ENCODE measurements around the gene KLK7. TPM values are rescaled to one million over a fixed set of nuclear protein-coding genes. Genes with fewer than 3 reads are reported as not detected.

The KLK7 gene
- not detected for polyA plus RNA-seq (2012; ENCODE audit: missing spikeins)

DNA sequence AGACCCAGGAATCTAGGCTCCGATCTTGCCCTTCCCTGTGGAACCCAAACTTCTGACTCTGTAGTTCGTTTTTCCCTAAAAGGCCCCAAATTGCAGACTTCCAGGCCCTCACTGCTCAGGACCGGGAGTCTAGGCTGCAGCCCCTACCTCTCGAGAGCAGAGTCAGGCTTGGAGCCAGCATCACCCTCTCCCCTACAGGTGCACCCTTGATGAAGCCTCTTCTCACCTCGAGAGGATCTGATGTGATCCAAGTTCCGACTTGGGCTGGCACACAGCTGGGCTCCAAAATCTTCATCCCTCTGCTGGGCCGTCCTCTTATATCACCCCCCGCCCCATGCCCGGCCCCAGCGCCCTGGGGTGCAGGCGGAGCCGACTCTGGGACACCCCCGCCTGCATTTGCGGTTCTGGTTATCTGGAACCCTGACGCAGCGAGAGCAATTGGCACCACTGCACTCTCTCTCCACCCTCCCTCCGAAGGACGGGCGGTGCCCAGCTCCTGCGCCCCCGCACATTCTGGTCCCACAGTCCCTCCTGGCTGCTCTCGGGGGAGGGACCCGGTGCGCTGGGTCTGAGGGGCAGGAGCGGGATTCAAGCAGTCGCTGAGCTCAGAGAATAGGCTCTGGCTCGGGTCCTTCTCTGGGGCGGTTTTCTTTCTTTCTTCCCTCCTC lies at the start of gene KLK7:
Gene KLK7 (minus strand): TSS at position 293 of the 668 bp plus-strand sequence. CDS start 1,518 bp downstream, outside the sequence.
- no peak for DNase-seq (ENCODE audit: insufficient read length)
- TF ChIP-seq TAF1 (IDR thresholded peaks at IDR 0.05; ENCODE audit: borderline replicate concordance, low read depth, low read length) (no peak), POLR2A (IDR thresholded peaks at IDR 0.05; ENCODE audit: low read depth, low read length) (no peak), POLR2AphosphoS5 (IDR thresholded peaks at IDR 0.05; ENCODE audit: low read depth, low read length) (no peak)
- FAIRE-seq = no peak

DNA sequence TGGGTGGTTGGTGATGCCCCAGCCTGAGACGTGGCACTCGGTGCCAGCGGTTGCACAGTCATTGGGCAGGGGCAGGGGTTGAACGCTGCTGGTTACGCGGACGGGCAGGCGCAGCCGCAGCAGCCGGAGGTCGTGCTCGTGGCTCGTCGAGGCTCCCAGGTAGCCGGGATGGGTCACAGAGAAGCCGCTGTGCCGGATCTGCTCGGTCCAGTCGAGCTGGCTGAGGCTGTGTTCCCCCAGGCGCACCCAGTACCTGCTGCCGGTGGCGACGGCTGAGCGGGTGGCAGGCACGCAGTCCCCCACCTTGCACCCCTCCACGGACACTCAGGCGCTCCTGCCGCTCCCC lies 48.1 kb upstream of the KLK7 start:
- FAIRE-seq (no peak), DNase-seq (ENCODE audit: insufficient read length) (no peak)
- no peak for TF ChIP-seq TAF1 (IDR thresholded peaks at IDR 0.05; ENCODE audit: borderline replicate concordance, low read depth, low read length)
- TF ChIP-seq POLR2A (IDR thresholded peaks at IDR 0.05; ENCODE audit: low read depth, low read length) = no peak
- TF ChIP-seq POLR2AphosphoS5 (IDR thresholded peaks at IDR 0.05; ENCODE audit: low read depth, low read length) = no peak

- FAIRE-seq (no peak), DNase-seq (ENCODE audit: insufficient read length) (no peak)
- TF ChIP-seq TAF1 (IDR thresholded peaks at IDR 0.05; ENCODE audit: borderline replicate concordance, low read depth, low read length) = no peak
- TF ChIP-seq POLR2A (IDR thresholded peaks at IDR 0.05; ENCODE audit: low read depth, low read length) = no peak
- TF ChIP-seq POLR2AphosphoS5 (IDR thresholded peaks at IDR 0.05; ENCODE audit: low read depth, low read length) = no peak
Observed at GRCh38 chr19:51031220-51031879, 47.6 kb upstream of the KLK7 start.

GRCh38 chr19:51030631-51031030 lies 46.9 kb upstream of the KLK7 start:
- TF ChIP-seq POLR2A (IDR thresholded peaks at IDR 0.05; ENCODE audit: low read depth, low read length) (no peak), TAF1 (IDR thresholded peaks at IDR 0.05; ENCODE audit: borderline replicate concordance, low read depth, low read length) (no peak), POLR2AphosphoS5 (IDR thresholded peaks at IDR 0.05; ENCODE audit: low read depth, low read length) (no peak)
- DNase-seq (ENCODE audit: insufficient read length) (no peak), FAIRE-seq (no peak)

DNA sequence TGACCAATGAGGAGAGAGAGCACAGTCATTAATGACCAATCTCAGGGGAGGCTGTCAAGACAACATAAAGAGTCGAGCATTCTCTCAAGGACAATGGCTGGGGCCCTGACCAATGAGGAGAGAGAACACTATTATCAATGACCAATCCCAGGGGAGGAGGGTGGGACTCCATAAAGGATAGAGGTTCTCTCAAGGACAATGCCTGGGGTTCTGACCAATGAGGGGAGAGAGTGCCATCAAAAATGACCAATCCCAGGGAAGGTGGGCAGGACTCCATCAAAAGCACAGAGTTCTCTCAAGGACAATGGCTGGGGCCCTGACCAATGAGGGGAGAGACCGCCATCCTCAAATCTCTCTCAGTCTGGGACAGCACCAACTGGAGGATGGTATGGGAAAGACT lies 46.0 kb upstream of the KLK7 start:
- TF ChIP-seq POLR2AphosphoS5 (IDR thresholded peaks at IDR 0.05; ENCODE audit: low read depth, low read length) (no peak), TAF1 (IDR thresholded peaks at IDR 0.05; ENCODE audit: borderline replicate concordance, low read depth, low read length) (no peak), POLR2A (IDR thresholded peaks at IDR 0.05; ENCODE audit: low read depth, low read length) (no peak)
- FAIRE-seq (no peak), DNase-seq (ENCODE audit: insufficient read length) (no peak)

GRCh38 chr19:51027873-51028272 lies 44.2 kb upstream of the KLK7 start:
- FAIRE-seq (no peak), DNase-seq (ENCODE audit: insufficient read length) (no peak)
- TF ChIP-seq POLR2AphosphoS5 (IDR thresholded peaks at IDR 0.05; ENCODE audit: low read depth, low read length) (no peak), POLR2A (IDR thresholded peaks at IDR 0.05; ENCODE audit: low read depth, low read length) (no peak), TAF1 (IDR thresholded peaks at IDR 0.05; ENCODE audit: borderline replicate concordance, low read depth, low read length) (no peak)

DNA sequence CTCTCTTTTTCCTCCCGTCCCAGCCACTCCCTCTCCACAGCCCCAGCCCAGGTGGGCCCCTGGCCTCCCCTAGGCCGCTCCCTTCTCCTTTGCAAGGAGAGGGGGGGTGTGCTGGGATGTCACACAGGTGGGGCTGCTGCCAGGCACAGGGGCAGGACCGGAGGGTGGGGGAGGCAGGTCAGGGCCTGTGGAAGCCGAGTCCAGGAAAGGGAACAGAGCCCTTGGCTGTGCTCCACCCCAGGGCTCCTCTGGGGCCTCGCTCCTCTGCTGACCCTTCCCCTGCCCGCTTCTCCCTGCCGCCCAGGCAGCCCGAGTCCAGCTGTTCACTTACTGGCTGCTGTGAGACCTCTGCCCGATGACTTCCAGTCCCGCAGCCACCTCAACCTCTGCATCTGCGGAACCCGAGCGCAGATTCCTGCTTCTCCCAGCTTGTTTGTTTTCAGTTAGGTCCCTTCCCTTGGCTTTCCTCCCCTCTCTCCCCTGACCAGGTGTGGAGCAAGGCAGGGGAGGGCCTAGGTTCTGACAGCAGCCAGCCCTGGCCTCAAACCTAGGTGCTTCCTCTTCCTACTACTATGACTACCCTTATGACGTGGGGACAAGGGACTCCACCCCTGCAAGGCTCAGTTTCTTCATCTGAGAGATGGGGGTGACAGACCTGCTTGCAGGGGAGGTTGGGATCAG lies 43.5 kb upstream of the KLK7 start:
- no peak for TF ChIP-seq POLR2AphosphoS5 (IDR thresholded peaks at IDR 0.05; ENCODE audit: low read depth, low read length)
- no peak for TF ChIP-seq TAF1 (IDR thresholded peaks at IDR 0.05; ENCODE audit: borderline replicate concordance, low read depth, low read length)
- no peak for TF ChIP-seq POLR2A (IDR thresholded peaks at IDR 0.05; ENCODE audit: low read depth, low read length)
- DNase-seq (ENCODE audit: insufficient read length) (no peak), FAIRE-seq (no peak)

DNA sequence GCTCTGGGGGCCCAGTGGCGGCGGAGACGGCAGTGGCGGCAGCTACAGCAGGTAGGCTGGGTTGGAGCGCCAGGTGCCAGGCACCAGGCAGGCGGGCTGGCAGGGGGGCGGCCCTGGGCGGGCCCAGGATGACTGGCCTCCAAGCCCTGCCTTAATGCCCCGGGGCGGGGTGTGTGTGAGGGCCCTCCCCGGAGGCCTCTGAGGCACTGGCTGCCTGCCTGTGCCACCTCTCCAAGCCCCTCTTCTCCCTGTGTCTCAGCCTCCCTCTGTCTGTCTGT lies 42.8 kb upstream of the KLK7 start, which contains the start of gene KLK11:
Gene KLK11 (minus strand): TSS at position 63 of the 278 bp plus-strand sequence. CDS start 985 bp downstream, outside the sequence.
- no peak for DNase-seq (ENCODE audit: insufficient read length)
- no peak for FAIRE-seq
- TF ChIP-seq TAF1 (IDR thresholded peaks at IDR 0.05; ENCODE audit: borderline replicate concordance, low read depth, low read length) (no peak), POLR2AphosphoS5 (IDR thresholded peaks at IDR 0.05; ENCODE audit: low read depth, low read length) (no peak), POLR2A (IDR thresholded peaks at IDR 0.05; ENCODE audit: low read depth, low read length) (no peak)

- FAIRE-seq (no peak), DNase-seq (ENCODE audit: insufficient read length) (no peak)
- no peak for TF ChIP-seq POLR2A (IDR thresholded peaks at IDR 0.05; ENCODE audit: low read depth, low read length)
- TF ChIP-seq TAF1 (IDR thresholded peaks at IDR 0.05; ENCODE audit: borderline replicate concordance, low read depth, low read length) = no peak
- no peak for TF ChIP-seq POLR2AphosphoS5 (IDR thresholded peaks at IDR 0.05; ENCODE audit: low read depth, low read length)
Observed at GRCh38 chr19:51025809-51026553, 42.3 kb upstream of the KLK7 start.

GRCh38 chr19:51025401-51025800 lies 41.7 kb upstream of the KLK7 start:
- no peak for DNase-seq (ENCODE audit: insufficient read length)
- no peak for FAIRE-seq
- TF ChIP-seq POLR2AphosphoS5 (IDR thresholded peaks at IDR 0.05; ENCODE audit: low read depth, low read length) (no peak), TAF1 (IDR thresholded peaks at IDR 0.05; ENCODE audit: borderline replicate concordance, low read depth, low read length) (no peak), POLR2A (IDR thresholded peaks at IDR 0.05; ENCODE audit: low read depth, low read length) (no peak)

DNA sequence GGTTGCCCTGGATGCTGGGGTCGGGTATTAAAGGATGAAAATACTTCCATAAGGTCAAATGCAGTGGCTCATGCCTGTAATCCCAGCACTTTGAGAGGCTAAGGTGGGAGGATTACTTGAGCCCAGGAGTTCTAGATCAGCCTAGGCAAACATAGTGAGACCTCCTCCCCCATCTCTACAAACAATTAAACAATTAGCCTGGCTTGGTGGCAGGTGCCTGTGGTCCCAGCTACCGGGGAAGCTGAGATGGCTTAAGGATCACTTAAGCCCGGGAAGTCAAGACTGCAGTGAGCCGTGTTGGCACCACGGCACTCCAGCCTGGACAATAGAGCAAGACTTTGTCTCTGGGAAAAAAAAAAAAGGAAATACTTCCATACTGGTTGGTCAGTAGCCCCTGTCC lies 41.2 kb upstream of the KLK7 start:
- no peak for DNase-seq (ENCODE audit: insufficient read length)
- no peak for TF ChIP-seq POLR2A (IDR thresholded peaks at IDR 0.05; ENCODE audit: low read depth, low read length)
- no peak for FAIRE-seq

All from GM12892 (cell line).